K562 (cell line): ENCODE results near the gene INHBE. TPM values are rescaled to one million over a fixed set of nuclear protein-coding genes. Genes with fewer than 3 reads are reported as not detected.

ENCODE experiments used
- AFF4 ChIP-seq: sonication (generic); formaldehyde crosslinking; IDR thresholded peaks from 2 replicates; pipeline ENCODE4 v1.8.0; 2023; ENCODE audit warnings: mild to moderate bottlenecking, missing genetic modification reagents
- CLOCK ChIP-seq: fragments of 250-450 bp; sonication (Bioruptor Pico); IDR thresholded peaks from 2 replicates; pipeline ENCODE4 v1.4.0; 2020; ENCODE audit warnings: mild to moderate bottlenecking, moderate library complexity, borderline replicate concordance
- CTCF ChIP-seq, 3 experiments: IDR thresholded peaks in 2 of 3; conservative IDR thresholded peaks in 1 of 3; 2 replicates each; pipeline ENCODE4 v1.5.1; 2011 to 2012; ENCODE audit warnings: low read length in 3 of 3, mild to moderate bottlenecking in 3 of 3, control low read depth in 2 of 3, improper control_type of control experiment in 1 of 3, inconsistent platforms in 1 of 3, low read depth in 1 of 3, mixed read lengths in 1 of 3, moderate library complexity in 1 of 3; ENCODE audit not compliant: insufficient read depth in 2 of 3
- CXXC5 ChIP-seq: fragments of 250-450 bp; sonication (Bioruptor Pico); IDR thresholded peaks from 2 replicates; pipeline ENCODE4 v1.8.0; 2022; ENCODE audit warnings: inconsistent platforms, mild to moderate bottlenecking, moderate library complexity
- E2F1 ChIP-seq: sonication (generic); formaldehyde crosslinking; IDR thresholded peaks from 2 replicates; pipeline ENCODE4 v1.8.1; 2023; ENCODE audit warnings: mild to moderate bottlenecking, missing genetic modification reagents, moderate library complexity
- ETS1 ChIP-seq: conservative IDR thresholded peaks from 2 replicates; pipeline ENCODE4 v1.6.1; 2011; ENCODE audit warnings: low read depth, mild to moderate bottlenecking, low read length; ENCODE audit not compliant: control insufficient read depth
- MEF2D ChIP-seq: conservative IDR thresholded peaks from 2 replicates; pipeline ENCODE4 v1.6.1; 2016; ENCODE audit warnings: low read depth, missing genetic modification characterization, missing compliant biosample characterization
- NR2C1 ChIP-seq, 2 experiments: fragments of 450-650 bp; IDR thresholded peaks; 2 replicates each; pipeline ENCODE4 v1.6.1; 2017; ENCODE audit warnings: mild to moderate bottlenecking in 2 of 2, antibody characterized with exemption in 1 of 2, inconsistent platforms in 1 of 2, missing compliant biosample characterization in 1 of 2, missing genetic modification characterization in 1 of 2
- SRSF7 ChIP-seq: fragments of 200-400 bp; formaldehyde crosslinking; optimal IDR thresholded peaks from 2 replicates; pipeline ENCODE3; 2017; ENCODE audit warnings: mild to moderate bottlenecking, low read depth, low read length
- ZNF589 ChIP-seq: fragments of 200-800 bp; sonication (Bioruptor generic); IDR thresholded peaks from 2 replicates; pipeline ENCODE4 v1.6.1; 2016; ENCODE audit warnings: low read depth, missing genetic modification characterization, missing compliant biosample characterization
- ZNF740 ChIP-seq, 3 experiments: fragments of 200-800 bp in 1 of 3; sonication (Bioruptor generic) in 1 of 3; sonication (generic) in 1 of 3; formaldehyde crosslinking in 1 of 3; IDR thresholded peaks; 2 replicates each; pipeline versions ENCODE4 v1.6.1 to v1.8.0; 2016 to 2022; ENCODE audit warnings: mild to moderate bottlenecking in 2 of 3, missing compliant biosample characterization in 2 of 3, missing genetic modification characterization in 2 of 3, missing genetic modification reagents in 1 of 3
- polyA plus RNA-seq, 8 experiments: library from polyadenylated mRNA; depleted of rRNA in 4 of 8; stranded (reverse) in 5 of 8; unstranded in 3 of 8; fragments of >200 nt; fragmentation: Nextera tagmentation in 2 of 8; fragmentation: Illumina TruSeq in 1 of 8; extraction: Ambion mirVana in 2 of 8; extraction: Trizol in 1 of 8; gene quantifications; 2 replicates each; pipeline versions ENCODE4 v1.2.1 to v1.2.3, GENCODE V29; 2011 to 2014; ENCODE audit warnings: inconsistent platforms in 1 of 8, missing spikeins in 1 of 8
- total RNA-seq, 7 experiments: library from RNA; depleted of rRNA in 6 of 7; stranded (reverse); fragments of >200 nt in 6 of 7; fragmentation: Illumina TruSeq in 2 of 7; extraction: Trizol in 2 of 7; gene quantifications; 2 replicates each; pipeline versions ENCODE4 v1.2.1 to v1.2.3, GENCODE V29; 2011 to 2021; ENCODE audit warnings: low replicate concordance in 1 of 7

The INHBE gene
- total and polyA plus RNA-seq, 9 of the 15 experiments (the other 6 are each of a cell fraction or from before 2014, with no cell fraction given) = 0.94 to 9.9 (median 7.3) TPM

- TF ChIP-seq E2F1 (no peak; the same call in none of the 2 replicates), AFF4 (peak; percentile 69; the same call in 1 of the 2 replicates), CTCF (IDR thresholded peaks at IDR 0.05 in 2 of 3, conservative IDR thresholded peaks at IDR 0.05 in 1 of 3; ENCODE audit: insufficient read depth in 2 of 3, low read depth in 1 of 3, low read length in 3 of 3) (peak; percentile 58 to 70 (median 61)), ZNF589 (peak; percentile 40; the same call in 1 of the 2 replicates), MEF2D (tag) (0 out of 2 replicates have a peak, but pooled peaks have one; percentile 11), CLOCK (CRISPR knock-in tag) (no peak), ETS1 (peak; percentile 94), ZNF740 (CRISPR knock-in tag; IDR thresholded peaks at IDR 0.05) (peak; percentile 79), ZNF740 (tag; IDR thresholded peaks at IDR 0.05) (no peak), CXXC5 (CRISPR knock-in tag) (peak; percentile 81), SRSF7 (no peak), NR2C1 (IDR thresholded peaks at IDR 0.05) (peak; percentile 94), NR2C1 (tag; IDR thresholded peaks at IDR 0.05) (peak; percentile 97)
These were observed 32.7 kb downstream of the INHBE start, which contains the start of gene MARS1 (continued) for GRCh38 chr12:57487597-57488401.
